MM.1S (cell line): ENCODE results near the gene ZNF804A.
"Not testable (repeated sequence)": the region's sequence is repeated elsewhere in the genome, so short reads cannot be mapped to it uniquely, and the experiment has no call there.

ENCODE experiments used
- EZH2 ChIP-seq: fragments of 300-600 bp; sonication (generic); optimal IDR thresholded peaks from 2 replicates; pipeline ENCODE3; 2017; ENCODE audit warnings: low read depth, mild to moderate bottlenecking, antibody characterized with exemption, low read length, mixed read lengths
- TF ChIP-seq, protein P1 (sequence below): fragments of 300-600 bp; sonication (generic); IDR thresholded peaks from 2 replicates; pipeline ENCODE4 v1.5.1; 2016; ENCODE audit warnings: antibody characterized with exemption, low read length, mixed read lengths

DNA sequence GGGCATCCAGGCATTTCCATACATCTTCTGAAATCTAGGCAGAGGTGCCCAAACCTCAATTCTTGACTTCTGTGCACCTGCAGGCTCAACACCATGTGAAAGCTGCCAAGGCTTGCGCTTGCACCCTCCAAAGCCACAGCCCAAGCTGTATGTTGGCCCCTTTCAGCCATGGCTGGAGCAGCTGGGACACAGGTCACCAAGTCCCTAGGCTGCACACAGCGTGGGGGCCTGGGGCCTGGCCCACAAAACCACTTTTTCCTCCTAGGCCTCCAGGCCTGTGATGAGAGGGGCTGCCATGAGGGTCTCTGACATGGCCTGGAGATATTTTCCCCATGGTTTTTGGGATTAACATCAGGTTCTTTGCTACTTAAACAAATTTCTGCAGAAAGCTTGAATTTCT, 288.3 kb downstream of the ZNF804A start:
- TF ChIP-seq, protein P1, sequence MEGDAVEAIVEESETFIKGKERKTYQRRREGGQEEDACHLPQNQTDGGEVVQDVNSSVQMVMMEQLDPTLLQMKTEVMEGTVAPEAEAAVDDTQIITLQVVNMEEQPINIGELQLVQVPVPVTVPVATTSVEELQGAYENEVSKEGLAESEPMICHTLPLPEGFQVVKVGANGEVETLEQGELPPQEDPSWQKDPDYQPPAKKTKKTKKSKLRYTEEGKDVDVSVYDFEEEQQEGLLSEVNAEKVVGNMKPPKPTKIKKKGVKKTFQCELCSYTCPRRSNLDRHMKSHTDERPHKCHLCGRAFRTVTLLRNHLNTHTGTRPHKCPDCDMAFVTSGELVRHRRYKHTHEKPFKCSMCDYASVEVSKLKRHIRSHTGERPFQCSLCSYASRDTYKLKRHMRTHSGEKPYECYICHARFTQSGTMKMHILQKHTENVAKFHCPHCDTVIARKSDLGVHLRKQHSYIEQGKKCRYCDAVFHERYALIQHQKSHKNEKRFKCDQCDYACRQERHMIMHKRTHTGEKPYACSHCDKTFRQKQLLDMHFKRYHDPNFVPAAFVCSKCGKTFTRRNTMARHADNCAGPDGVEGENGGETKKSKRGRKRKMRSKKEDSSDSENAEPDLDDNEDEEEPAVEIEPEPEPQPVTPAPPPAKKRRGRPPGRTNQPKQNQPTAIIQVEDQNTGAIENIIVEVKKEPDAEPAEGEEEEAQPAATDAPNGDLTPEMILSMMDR: not testable (repeated sequence)
- not testable (repeated sequence) for TF ChIP-seq EZH2
